ENCODE results near the gene BACH2. TPM values are rescaled to one million over a fixed set of nuclear protein-coding genes. Genes with fewer than 3 reads are reported as not detected.

The BACH2 gene
- total and polyA plus RNA-seq, 2 of the 8 experiments (the other 6 are each of a cell fraction or from before 2014, with no cell fraction given) = 1.9 to 5.9 TPM

DNA sequence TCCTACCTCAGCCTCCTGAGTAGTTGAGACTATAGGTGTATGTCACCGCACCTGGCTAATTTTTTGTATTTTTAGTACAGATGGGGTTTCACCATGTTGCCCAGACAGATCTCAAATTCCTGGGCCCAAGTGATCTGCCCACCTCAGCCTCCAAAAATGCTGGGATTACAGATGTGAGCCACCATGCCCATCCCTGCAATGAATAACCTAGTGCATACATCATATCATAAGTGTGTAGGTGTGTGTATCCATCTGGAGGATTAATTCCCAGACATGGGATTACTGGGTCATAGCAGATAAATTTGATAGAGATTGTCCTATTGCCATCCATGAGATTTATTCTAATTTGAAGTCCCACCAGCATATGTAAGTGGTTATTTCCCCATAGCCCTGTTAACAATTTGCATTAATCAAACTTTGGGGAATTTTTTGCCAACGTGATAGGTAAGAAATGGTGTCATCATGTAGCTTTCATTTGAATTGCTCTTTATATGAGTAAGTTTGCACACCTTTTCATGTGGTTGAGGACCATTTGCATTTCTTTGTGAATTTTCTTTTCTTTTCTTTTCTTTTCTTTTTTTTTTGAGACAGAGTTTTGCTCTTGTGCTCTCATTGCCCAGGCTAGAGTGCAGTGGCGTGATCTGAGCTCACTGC, 29.9 kb upstream of the BACH2 start (continued):
- TF ChIP-seq, protein P1, sequence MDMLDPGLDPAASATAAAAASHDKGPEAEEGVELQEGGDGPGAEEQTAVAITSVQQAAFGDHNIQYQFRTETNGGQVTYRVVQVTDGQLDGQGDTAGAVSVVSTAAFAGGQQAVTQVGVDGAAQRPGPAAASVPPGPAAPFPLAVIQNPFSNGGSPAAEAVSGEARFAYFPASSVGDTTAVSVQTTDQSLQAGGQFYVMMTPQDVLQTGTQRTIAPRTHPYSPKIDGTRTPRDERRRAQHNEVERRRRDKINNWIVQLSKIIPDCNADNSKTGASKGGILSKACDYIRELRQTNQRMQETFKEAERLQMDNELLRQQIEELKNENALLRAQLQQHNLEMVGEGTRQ (IDR thresholded peaks at IDR 0.05; ENCODE audit: low read length) = no peak
- TF ChIP-seq ASH2L (IDR thresholded peaks at IDR 0.05; ENCODE audit: low read length) (no peak), RNF2 (IDR thresholded peaks at IDR 0.05; ENCODE audit: borderline replicate concordance, low read depth, low read length, missing control alignments, poor library complexity, severe bottlenecking) (no peak), BCL11A (IDR thresholded peaks at IDR 0.05; ENCODE audit: low read depth in 2 of 2, low read length in 2 of 2) (no peak)
